Measurements from ENCODE around the gene ARPC4.
"Not testable (repeated sequence)": the region's sequence is repeated elsewhere in the genome, so short reads cannot be mapped to it uniquely, and the experiment has no call there.

- TF ChIP-seq CTCF (conservative IDR thresholded peaks at IDR 0.05; ENCODE audit: low read depth, low read length); EZH2 (IDR thresholded peaks at IDR 0.05; ENCODE audit: borderline replicate concordance, low read depth, low read length, poor library complexity, severe bottlenecking): not testable (repeated sequence)
These were observed 55.0 kb downstream of the ARPC4 start for GRCh38 chr3:9847870-9848269.

Data from A673 (cell line).